A673 (cell line): Measurements from ENCODE around the gene IWS1. TPM values are rescaled to one million over a fixed set of nuclear protein-coding genes. Genes with fewer than 3 reads are reported as not detected.

Experiments
- BruUV-seq: library from RNA; stranded (reverse); fragments of 400-500 nt; replicated peaks from 2 replicates; lab custom pipeline; 2021; lab: Mats Ljungman, UMichigan
- CTCF ChIA-PET: fragments of 300-600 bp; sonication (Branson Sonifier 250); formaldehyde crosslinking; loops from one replicate; lab custom pipeline; 2022; ENCODE audit warnings: antibody characterized with exemption; lab: Charles Lee
- POLR2A ChIA-PET: fragments of 300-600 bp; sonication (Branson Sonifier 250); formaldehyde crosslinking; loops from one replicate; lab custom pipeline; 2022; ENCODE audit warnings: antibody characterized with exemption; ENCODE audit not compliant: low non-redundant PET; lab: Charles Lee
- DNase-seq: peaks from one replicate; pipeline ENCODE4 v3.0.0-alpha.2; 2015; ENCODE audit warnings: low spot score
- H3K27ac ChIP-seq: fragments of 200-600 bp; sonication (generic); 2 replicates; pipeline ENCODE4 v1.5.1; 2016; ENCODE audit warnings: mixed run types, low read depth, mild to moderate bottlenecking, mixed read lengths, antibody characterized with exemption, low read length; ENCODE audit not compliant: poor library complexity, severe bottlenecking
- H3K27me3 ChIP-seq: fragments of 200-600 bp; sonication (generic); replicated peaks from 2 replicates; pipeline ENCODE4 v1.6.1; 2017; ENCODE audit warnings: mixed run types, low read depth, mild to moderate bottlenecking, mixed read lengths, antibody characterized with exemption, low read length; ENCODE audit not compliant: insufficient read depth, poor library complexity
- H3K36me3 ChIP-seq: fragments of 200-600 bp; sonication (generic); 2 replicates; pipeline ENCODE4 v1.6.1; 2016; ENCODE audit warnings: mixed run types, mild to moderate bottlenecking, mixed read lengths, antibody characterized with exemption, low read length; ENCODE audit not compliant: insufficient read depth, poor library complexity, severe bottlenecking
- H3K4me1 ChIP-seq: fragments of 200-600 bp; sonication (generic); 2 replicates; pipeline ENCODE4 v1.6.1; 2017; ENCODE audit warnings: mixed run types, mild to moderate bottlenecking, mixed read lengths, antibody characterized with exemption, low read length; ENCODE audit not compliant: insufficient read depth, poor library complexity, severe bottlenecking
- H3K4me3 ChIP-seq: fragments of 200-600 bp; sonication (generic); 2 replicates; pipeline ENCODE4 v1.5.1; 2016; ENCODE audit warnings: low read depth, mixed run types, mild to moderate bottlenecking, mixed read lengths, low read length; ENCODE audit not compliant: poor library complexity, severe bottlenecking
- H3K9me3 ChIP-seq: fragments of 200-600 bp; sonication (generic); 2 replicates; pipeline ENCODE4 v1.6.1; 2016; ENCODE audit warnings: mixed run types, low read depth, mild to moderate bottlenecking, mixed read lengths, antibody characterized with exemption, low read length; ENCODE audit not compliant: poor library complexity, severe bottlenecking
- EZH2 ChIP-seq: fragments of 200-600 bp; sonication (generic); IDR thresholded peaks from 2 replicates; pipeline ENCODE4 v1.6.1; 2017; ENCODE audit warnings: borderline replicate concordance, low read depth, mild to moderate bottlenecking, mixed read lengths, antibody characterized with exemption, low read length; ENCODE audit not compliant: poor library complexity, severe bottlenecking
- intact Hi-C: fragments of 100-400 bp; cut with micrococcal nuclease; formaldehyde crosslinking; loops from one replicate; pipeline ENCODE4 v1.10.0; 2022; ENCODE audit not compliant: unreplicated experiment
- total RNA-seq: library from RNA; stranded (reverse); gene quantifications from 2 replicates; pipeline ENCODE4 v1.2.3, GENCODE V29; 2021
- TF ChIP-seq, protein P1 (sequence below): fragments of 300-800, 200-600 bp; sonication (generic); conservative IDR thresholded peaks from 2 replicates; pipeline ENCODE4 v1.5.1; 2017; ENCODE audit warnings: low read depth, mild to moderate bottlenecking, antibody characterized with exemption, low read length, moderate library complexity, mixed read lengths

The IWS1 gene
- total RNA-seq, 1 experiment from 2014 or later, result 67.2 TPM

DNA sequence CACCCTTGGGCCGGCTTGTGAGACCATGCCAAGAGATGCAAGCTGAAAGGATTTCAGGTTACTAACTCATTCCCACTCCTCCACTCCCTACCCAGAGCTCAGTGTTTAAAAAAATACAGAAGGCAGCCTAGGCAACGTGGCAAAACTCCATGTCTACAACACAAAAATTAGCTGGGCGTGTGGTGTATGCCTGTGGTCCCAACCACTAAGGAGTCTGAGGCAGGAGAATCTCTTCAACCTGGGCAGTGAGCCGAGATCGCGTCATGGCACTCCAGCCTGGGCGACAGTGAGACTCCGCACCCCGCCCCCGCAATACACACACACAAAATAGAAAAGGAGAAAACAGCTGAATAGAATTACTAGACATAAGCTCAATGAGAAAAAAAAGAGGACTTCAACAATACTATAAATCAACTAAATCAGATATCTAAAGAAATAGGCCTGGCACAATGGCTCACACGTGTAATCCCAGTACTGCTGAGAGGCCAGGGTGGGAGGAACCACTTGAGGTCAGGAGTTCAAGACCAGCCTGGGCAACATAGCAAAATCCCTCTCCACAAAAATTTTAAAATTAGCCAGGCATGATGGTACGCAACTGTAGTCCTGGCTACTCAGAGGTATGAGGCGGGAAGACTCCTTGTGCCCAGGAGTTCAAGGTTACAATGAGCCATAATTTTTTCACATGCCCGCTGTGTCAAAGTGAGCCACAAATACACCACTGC is 10.1 kb downstream of the IWS1 start:
- TF ChIP-seq, protein P1, sequence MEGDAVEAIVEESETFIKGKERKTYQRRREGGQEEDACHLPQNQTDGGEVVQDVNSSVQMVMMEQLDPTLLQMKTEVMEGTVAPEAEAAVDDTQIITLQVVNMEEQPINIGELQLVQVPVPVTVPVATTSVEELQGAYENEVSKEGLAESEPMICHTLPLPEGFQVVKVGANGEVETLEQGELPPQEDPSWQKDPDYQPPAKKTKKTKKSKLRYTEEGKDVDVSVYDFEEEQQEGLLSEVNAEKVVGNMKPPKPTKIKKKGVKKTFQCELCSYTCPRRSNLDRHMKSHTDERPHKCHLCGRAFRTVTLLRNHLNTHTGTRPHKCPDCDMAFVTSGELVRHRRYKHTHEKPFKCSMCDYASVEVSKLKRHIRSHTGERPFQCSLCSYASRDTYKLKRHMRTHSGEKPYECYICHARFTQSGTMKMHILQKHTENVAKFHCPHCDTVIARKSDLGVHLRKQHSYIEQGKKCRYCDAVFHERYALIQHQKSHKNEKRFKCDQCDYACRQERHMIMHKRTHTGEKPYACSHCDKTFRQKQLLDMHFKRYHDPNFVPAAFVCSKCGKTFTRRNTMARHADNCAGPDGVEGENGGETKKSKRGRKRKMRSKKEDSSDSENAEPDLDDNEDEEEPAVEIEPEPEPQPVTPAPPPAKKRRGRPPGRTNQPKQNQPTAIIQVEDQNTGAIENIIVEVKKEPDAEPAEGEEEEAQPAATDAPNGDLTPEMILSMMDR, result no peak
- TF ChIP-seq EZH2, result no peak
- H3K27me3 ChIP-seq, result no peaks in the 10 kb centered on the region
- no TSS peak for BruUV-seq
- H3K4me1 ChIP-seq, result peaks cover 18% of the 10 kb centered on the region
- no peak overlapping the region for H3K4me3 ChIP-seq
- H3K9me3 ChIP-seq, result no peaks in the 10 kb centered on the region
- peaks cover 28% of the 10 kb centered on the region for H3K36me3 ChIP-seq
- DNase-seq, result no peak
- intact Hi-C loops, result no loop called here
- no peak overlapping the region for H3K27ac ChIP-seq
- ChIA-PET CTCF (no interaction called here), POLR2A (no interaction called here)

DNA sequence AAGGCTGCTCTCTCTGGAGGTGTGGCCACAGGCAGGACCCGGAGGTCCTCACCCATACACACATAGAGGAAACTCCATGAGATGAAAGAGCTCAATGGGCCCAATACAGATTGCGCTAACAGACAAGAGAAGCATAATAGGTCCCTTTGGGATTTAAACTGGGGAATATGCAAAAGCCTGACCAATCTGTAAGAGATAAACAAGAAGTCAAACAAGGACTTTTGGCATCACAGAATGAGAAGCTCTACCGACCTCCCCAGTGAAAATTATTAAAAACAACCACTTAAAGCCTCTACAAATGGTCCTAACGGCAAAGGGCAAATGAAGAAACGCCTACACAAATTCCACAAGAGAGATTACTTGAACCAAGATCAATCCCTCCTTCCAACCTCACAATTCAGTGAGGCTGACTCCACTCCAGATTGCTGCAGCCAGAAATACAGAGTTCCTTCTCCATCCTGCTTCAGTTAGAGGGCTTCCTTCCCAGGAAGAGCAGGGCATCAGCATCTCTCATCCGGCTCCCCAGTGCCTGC is 10.8 kb downstream of the IWS1 start:
- POLR2A ChIA-PET, result no interaction called here
- no TSS peak for BruUV-seq

DNA sequence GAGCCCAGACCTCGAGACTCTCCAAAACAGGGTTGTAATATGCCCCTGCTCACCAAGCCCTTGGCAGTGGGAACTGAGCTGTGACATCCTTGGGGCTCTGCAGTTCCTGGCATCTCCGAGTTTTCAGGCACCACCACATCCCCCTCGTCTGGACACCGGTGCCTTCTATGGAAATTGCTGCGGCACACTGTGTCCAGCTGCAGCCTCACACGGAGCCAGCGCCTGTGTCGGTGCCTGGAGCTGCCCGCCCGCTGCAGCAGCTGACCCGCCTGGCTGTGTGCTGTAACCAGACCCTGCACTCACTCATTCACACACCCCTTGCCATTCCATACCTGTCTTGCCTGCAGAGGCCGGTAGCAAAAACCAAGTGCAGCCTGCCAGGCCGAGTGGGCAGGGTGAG is 11.8 kb downstream of the IWS1 start:
- DNase-seq, result no peak
- TF ChIP-seq, protein P1, result no peak
- no peak for TF ChIP-seq EZH2
- POLR2A ChIA-PET, result no interaction called here
- Histone ChIP-seq H3K9me3 (no peaks in the 10 kb centered on the region), H3K4me3 (no peak overlapping the region), H3K36me3 (peaks cover 23% of the 10 kb centered on the region), H3K27me3 (no peaks in the 10 kb centered on the region), H3K27ac (no peak overlapping the region), H3K4me1 (peaks cover 31% of the 10 kb centered on the region)
- intact Hi-C loops, result no loop called here
- BruUV-seq, result no TSS peak
- CTCF ChIA-PET, result no interaction called here

More for the DNA sequence above, 10.8 kb downstream of the IWS1 start:
- CTCF ChIA-PET, result no interaction called here
- Histone ChIP-seq H3K27me3 (no peaks in the 10 kb centered on the region), H3K36me3 (peaks cover 28% of the 10 kb centered on the region), H3K4me1 (peaks cover 21% of the 10 kb centered on the region), H3K27ac (no peak overlapping the region), H3K9me3 (no peaks in the 10 kb centered on the region), H3K4me3 (no peak overlapping the region)
- intact Hi-C loops, result no loop called here
- TF ChIP-seq EZH2, result no peak
- TF ChIP-seq, protein P1, result no peak
- no peak for DNase-seq
